Posterior cingulate gyrus (tissue), 11 donors: ENCODE measurements around the gene TFIP11.
"Not testable (repeated sequence)": the region's sequence is repeated elsewhere in the genome, so short reads cannot be mapped to it uniquely, and the experiment has no call there.

ENCODE experiments used
- DNase-seq, 10 donors: peaks; one replicate each; pipeline versions ENCODE4 v3.0.0 to v3.0.0-alpha.2; 2020 to 2021; ENCODE audit warnings: mixed read lengths in 3 of 10
- intact Hi-C: fragments of 100-400 bp; cut with DNase I; formaldehyde crosslinking; loops from one replicate; pipeline ENCODE4 v1.15.1; 2023

The TFIP11 gene

DNA sequence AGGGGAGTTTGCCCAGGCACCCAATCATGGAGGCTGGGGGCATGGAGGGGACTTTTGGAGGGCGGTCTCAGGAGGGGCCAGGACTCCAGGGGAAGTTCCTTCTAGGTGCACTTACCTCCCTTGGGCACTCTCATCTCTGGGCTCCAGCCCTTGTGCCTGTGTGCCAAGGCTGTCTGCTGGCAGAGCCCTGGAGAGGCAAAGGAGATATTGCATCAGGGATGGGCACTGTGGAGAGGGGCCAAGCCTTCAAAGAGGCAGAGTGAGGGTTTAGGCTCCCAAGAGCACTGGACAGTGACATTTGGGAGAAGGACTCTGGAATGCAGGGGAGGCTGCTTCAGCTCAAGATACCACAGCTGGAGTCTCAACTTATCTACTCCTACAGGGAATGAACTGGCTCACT, 32.2 kb upstream of the TFIP11 start:
- intact Hi-C loops, result no loop called here
- DNase-seq, result peak in 2 of 10 donors; percentile 34 to 45

DNA sequence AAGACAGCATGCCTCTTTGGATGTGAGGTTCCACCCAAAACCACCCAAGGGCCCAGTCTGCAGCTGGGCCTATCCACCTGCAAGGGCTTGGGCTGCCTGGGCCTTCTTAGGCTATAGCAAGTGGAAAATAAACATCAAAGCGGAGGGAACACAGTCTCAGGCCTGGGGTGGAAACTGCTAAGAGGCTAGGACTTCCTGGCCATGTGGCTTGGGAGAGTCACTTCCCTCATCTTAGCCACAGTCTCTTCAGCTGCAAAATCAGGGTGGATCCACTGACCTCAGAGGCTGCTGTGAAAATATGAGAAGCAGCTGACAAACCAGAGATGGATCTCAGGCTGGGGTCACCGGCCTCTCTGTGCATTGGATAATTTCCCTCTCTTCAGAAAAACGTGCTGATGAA, 30.6 kb upstream of the TFIP11 start:
- peak in 2 of 10 donors; percentile 31 to 71 for DNase-seq
- intact Hi-C loops, result no loop called here

DNA sequence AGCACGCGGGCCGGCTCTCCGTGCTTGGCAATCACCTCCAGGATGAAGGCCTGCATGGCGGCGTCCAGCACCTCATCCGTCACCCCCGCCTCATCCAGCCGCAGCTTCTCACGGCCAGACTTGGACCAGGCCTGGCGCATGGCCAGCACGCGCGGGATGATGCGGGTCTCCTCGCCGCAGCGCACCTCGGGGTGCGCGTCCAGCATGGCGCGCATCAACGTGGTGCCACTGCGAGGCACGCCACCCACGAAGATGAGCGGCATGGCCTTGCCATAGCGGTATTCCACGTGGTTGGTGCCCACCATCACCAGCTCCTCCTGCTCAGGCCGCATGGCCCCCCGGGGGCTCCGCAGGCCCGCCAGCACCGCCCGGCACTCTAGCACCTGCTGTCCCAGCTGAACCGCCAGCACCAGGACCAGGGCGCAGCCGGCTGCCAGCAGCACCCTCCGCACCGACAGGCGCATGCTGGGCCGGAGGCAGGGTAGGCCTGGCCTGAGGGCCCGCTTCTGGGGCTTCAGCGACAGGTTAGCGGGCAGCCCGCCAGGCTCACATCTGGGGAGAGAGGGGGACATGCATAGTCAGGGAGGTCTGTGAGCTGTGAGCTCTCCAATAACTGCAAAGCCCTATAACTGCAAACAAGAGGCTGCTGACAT, 29.0 kb upstream of the TFIP11 start:
- DNase-seq, result peak in 2 of 10 donors; percentile 64 to 86
- intact Hi-C loops, result no loop called here

DNA sequence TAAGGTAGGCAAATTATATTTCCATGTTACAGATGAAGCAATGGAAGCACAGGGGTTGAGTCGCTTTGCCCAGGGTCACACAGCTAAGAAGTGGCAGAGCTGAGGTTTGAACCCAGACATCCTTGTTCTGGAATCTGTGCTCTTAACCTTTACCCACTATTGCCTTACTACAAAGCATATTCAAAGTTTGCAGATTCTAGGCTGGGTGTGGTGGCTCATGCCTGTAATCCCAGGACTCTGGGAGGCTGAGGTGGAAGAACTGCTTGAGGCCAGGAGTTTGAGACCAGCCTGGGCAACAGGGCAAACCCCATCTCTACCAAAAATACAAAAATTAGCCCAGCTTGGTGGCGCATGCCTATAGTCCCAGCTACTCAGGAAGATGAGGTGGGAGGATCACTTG, 27.8 kb upstream of the TFIP11 start:
- peak in 1 of 10 donors; percentile 1 for DNase-seq
- intact Hi-C loops, result no loop called here

DNA sequence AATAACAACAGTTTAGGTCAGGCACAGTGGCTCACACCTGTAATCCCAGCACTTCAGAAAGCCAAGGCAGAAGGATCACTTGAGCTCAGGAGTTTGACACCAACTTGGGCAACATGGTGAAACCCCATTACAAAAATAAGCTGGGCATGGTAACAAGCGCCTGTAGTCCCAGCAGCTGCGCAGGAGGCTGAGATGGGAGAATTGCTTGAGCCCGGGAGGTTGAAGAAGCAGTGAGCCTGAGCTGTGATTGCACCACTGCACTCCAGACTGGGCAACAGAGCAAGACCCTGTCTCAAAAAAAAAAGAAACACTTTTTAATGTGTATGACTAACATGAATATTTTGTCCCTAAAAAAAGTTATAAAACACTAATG, 24.5 kb upstream of the TFIP11 start:
- peak in 1 of 10 donors; percentile 14 for DNase-seq
- intact Hi-C loops, result no loop called here

DNA sequence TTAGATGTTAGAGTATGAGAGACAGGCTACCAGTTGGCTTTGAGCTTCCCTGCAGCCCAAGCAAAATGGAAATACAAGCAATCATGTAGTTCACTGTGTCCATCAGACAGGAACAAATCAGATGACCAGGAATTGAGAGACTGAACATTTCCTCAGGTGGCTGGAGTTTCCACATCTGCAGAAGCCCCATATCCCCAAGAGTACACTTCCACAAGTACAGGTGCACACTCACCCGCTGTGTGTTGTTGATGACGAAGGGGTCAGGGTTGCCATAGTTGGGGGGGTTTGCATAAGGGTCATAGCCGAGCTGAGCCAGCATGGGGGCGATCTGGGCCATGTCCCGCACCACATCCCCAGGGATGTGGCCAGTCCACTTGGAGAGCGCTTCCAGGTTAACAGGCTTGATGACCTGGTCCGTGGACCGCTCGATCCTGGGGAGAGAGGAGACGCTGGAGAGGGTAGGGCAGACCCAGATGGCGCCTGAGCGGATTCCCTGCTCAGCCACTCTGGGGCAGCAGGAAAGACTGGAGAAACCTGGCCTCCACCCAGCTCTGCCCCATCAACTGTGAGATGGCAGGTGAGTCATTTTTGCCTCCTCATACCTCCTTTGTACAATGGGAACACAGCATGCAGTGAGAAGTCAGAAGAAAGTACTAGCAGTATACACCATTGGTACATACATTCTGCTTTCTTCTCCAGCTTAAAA, 23.9 kb upstream of the TFIP11 start:
- intact Hi-C loops, result no loop called here
- DNase-seq, result peak in 1 of 10 donors; percentile 60

DNA sequence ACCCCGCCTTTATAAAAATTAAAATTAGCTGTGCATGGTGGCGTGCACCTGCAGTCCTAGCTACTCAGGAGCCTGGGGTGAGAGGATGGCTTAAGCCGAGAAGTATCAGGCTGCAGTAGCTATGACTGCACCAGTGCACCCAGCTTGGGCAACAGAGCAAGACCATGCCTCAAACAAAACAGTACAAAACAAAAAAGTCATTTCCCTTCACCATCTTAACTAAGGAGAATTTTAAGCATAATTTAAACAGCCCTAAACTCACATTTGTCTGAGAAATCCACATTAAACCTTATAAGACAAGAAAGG, 23.3 kb upstream of the TFIP11 start:
- peak in 1 of 10 donors; percentile 13 for DNase-seq
- intact Hi-C loops, result no loop called here

DNA sequence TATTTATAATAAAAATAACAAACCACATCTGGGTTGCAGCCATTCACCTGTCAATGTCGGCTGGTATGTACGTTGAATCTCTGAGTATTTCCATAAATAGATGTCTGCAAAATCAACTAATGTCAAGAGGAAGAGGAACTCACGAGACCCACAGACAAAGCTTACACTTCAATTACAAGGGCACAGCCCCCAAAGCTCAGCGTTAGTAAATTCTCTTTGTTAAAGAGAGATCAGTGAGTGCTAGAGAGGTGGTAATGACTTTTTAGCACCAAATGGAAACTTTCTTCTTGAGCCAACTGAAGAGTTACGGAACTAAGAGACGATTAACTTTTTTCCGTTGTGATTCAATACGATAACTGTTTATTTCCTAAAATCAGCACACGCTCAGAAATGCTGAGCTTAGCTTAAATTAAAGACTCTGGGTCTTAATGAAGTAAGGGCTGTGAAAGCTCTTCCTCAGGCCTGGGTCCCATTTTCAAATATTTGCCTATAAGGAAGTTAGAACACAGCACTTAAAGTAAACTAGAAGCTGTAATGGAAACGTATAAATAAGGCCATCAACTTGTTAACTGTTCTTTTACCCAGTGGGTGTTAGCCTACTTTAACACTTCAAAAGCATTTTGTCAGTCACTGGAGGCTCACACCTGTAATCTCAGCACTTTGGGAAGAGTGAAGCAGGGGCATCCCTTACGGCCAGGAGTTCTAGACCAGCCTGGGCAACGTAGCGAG, 22.8 kb upstream of the TFIP11 start:
- DNase-seq, result no peak
- intact Hi-C loops, result no loop called here

DNA sequence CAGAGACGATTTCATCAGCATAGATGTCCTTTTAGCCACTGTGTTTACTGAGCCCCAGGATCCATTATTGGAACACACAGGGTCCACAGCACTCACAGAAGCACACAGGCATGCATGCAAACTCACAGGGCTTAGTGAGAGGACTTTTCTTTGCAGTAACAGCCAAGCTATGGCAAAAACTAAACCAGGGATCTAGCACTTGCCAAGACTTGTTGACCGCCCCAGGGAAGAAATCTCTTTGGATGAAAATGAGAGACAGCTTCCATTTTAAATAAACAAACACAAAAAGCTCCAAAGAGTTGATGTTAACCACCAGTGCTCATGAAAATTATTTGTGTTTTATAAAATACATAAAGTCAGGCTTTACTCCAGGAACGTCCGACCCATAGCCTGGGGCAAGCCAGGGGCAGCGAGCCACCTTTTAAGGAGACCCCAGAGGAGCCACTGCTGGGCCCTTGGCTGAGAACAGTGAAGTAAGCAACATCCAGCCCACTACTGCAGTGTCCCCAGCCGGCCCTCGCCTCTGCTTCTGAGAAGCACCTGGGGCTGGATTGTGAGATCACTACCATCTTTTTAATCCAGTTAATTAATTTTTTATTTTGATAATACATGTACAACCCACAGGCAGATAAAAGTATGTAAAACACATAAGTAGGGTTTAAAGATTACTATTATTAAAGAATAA, 22.0 kb upstream of the TFIP11 start:
- peak in 2 of 10 donors; percentile 63 to 64 for DNase-seq
- intact Hi-C loops, result no loop called here

DNA sequence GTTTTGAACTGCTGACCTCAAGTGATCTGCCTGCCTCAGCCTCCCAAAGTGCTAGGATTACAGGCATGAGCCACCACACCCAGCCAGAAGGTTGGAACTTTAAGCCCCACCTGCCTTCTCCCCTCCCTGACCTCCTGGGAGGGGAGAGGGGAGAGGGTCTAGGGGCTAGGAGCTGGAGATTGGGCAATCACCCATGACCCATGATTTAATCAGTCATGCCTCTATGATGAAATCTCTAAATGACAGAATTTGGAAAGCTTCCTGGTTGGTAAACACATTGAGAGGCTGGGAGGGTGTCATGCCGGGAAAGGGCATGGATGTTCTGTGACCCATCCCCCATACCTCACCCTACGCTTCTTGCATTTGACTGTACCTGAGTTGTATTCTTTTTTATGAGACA, 17.1 kb upstream of the TFIP11 start:
- peak in 1 of 10 donors; percentile 43 for DNase-seq
- intact Hi-C loops, result no loop called here

DNA sequence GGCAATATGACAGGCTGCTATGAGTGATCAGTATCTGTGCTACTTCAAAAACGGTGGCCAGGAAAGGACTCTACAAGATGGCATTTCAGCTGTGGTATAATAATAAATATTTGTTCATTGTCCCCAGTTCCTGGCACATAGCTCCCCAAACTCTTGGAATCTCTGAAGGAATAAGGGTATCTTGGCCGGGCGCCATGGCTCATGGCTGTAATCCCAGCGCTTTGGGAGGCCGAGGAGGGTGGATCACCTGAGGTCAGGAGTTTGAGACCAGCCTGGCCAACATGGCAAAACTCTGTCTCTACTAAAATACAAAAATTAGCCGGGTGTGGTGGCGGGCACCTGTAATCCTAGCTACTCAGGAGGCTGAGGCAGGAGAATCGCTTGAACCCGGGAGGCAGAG, 16.2 kb upstream of the TFIP11 start:
- peak in 1 of 10 donors; percentile 66 for DNase-seq
- intact Hi-C loops, result not testable (repeated sequence)

DNA sequence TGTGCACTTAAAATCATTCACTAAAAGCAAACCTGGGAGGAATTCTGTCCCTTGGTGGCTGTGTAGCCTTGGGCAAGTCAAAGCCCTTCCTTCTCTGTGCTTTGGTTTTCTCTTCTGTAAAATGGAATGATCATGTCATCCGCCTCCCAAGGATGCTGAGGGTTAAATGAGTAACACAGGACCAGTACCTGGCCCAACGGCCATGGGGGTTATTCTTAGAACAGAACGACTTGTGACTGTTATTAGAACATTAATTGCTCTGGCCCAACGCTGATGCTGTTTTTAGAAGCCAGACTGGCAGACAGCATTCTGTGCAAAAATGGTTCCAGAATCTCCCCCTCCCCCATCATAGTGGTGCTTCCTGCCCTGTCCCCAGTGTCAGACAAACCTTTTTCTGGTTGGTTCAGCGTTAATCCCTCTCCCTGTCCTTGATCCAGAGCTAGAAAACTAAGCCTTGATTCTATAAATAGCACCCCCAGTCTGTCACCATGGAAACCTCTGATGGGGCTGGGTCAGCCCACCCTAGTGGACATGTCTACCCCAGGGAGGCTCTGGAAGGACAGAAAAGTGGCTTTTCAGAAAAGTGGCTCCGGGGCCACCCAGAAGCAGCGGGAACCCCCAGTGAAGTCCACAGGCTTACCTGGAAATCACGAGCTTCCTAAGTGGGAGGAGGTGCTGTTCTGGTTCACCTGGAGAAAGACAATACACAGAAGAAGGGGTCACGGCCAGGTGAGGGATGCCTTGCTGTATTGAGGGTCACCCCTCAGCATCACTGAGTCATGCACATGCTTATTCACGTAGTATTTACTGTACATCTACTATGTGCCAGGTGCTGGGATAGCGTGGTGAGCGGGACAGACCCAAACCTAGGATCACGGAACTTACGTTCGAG, 15.5 kb upstream of the TFIP11 start:
- DNase-seq, result peak in 1 of 10 donors; percentile 27
- intact Hi-C loops, result no loop called here

DNA sequence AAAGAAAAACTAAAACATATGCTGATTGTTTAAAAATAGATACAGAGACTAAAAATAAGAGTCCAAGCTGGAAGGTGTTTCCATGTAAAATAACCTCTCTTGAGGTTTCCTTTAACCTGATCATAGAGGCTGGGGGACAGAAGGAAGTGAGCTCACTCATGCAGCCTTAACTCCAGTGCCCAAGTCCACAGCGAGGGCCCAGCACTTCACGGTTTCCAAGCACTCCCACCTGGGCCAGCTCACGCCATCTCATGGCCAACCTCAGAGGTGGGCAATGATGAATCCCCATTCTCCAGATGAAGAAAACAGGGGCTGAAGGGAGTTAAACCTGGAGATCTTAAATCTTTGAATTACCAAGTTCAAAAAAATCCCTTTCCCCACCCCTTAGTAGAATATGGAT, 14.9 kb upstream of the TFIP11 start:
- peak in 1 of 10 donors; percentile 38 for DNase-seq
- intact Hi-C loops, result no loop called here

DNA sequence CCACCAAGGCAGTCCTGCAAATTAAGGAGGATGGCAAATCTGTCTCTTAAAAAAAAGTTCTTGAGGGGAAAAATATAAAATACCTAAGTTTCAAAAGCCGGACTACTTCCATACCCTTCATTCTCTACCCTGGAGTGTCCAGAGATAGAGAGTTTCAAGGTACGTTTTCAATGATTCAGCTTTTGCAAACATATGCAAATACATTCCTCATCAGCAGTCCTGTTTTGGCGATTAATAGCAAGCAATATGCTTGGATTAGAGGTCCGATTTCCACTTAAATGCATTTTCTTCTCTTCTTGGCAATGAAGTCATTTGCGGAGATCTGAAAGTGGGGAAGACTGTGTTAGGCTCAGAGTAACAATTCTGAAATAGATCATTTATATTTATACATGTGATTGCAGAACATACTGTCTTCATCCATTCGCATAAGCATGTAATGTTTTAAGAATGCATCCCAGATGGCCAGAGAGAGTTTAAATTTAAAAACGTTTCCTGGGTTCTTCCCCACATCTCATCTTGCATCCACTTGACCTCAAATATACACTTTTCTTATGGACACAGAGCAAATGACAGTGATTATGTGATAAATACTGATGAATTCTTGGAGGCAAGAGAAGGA, 13.8 kb upstream of the TFIP11 start:
- intact Hi-C loops, result no loop called here
- DNase-seq, result no peak

DNA sequence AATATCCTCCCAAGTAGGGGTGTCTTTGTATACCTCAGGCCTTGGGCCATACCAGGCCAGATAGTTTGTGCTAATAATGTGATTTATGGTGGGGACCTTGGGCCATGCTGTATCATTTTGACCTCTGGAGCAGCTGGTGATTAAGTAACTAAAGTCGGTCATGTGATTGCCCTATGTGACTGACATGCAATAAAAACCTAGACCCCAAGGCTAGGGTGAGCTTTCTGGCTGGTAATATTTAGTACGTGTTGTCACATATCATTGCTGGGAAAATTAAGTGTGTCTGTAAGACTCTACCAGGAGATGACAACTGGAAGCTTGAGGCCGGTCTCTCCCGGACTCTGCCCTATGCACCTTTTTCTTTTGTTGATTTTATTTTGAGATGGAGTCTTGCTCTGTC, 12.6 kb upstream of the TFIP11 start:
- DNase-seq, result no peak
- intact Hi-C loops, result no loop called here

DNA sequence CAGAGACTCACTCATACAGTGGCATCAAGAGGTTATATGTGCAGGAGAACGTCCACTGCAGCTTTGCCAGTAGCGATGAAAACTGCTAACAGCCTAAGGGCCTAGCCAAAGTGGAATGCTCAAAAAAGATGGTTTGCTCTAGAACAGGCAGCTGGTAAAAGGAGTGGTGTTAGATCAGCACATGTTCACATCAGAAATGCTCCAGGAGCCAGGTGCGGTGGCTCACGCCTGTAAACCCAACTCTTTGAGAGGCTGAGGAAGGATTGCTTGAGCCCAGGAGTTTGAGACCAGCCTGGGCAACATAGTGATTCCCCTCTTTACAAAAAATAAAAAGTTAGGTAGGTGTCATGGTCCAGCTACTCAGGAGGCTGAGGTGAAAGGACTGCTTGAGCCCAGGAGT, 10.3 kb upstream of the TFIP11 start:
- DNase-seq, result peak in 3 of 10 donors; percentile 19 to 73 (median 66)
- intact Hi-C loops, result no loop called here

DNA sequence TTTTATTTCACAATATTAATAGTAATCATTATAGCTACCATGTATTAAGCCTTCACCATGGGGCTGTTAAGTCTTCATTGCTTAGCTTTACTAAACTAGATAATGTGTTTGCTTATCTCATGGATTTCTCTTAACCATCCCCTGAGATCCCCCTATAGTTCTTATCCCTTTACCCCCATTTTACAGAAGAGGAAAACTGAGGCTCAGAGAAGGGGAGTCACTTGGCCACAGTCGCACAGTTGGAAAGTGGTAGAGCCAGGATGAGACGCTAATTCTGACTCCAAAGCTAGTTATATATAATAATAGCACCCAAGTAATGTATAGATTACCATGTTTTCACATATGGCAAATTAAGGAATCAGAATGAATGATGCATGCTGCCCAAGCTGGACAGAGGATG, 9.7 kb upstream of the TFIP11 start:
- DNase-seq, result peak in 1 of 10 donors; percentile 14
- intact Hi-C loops, result no loop called here

DNA sequence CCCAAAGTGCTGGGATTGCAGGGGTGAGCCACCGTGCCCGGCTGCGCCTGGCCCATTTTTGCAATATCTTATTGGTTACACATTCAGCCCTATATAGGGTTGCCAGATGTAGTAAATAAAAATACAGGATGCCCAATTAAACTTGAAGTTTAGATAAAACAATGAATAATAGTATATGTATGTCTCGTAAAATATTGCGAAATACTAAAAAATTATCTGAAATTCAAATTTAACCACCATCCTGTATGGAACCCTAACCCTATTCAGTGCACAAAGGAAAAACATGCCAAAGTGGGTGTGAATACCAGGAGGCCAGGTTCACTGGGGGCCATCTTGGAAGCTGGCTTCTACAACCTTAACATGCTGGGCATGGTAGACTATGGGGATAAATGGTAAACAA, 5.2 kb upstream of the TFIP11 start:
- intact Hi-C loops, result no loop called here

DNA sequence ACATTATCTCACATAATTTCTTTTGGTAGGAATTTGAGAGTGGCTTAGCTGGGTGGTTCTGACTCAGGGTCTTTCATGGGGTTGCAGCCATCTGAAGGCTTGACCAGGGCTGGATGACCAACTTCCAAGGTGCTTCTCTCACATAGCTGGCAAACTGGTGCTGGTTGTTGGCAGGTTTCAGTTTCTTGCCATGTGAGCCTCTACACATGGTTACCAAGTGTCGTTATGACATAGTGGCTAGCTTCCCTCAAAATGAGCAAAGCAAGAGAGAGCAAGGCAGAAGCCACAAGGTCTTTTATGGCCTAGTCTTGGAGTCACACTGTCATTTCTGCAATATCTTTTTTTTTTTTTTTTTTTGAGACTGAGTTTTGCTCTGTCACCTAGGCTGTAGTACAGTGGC, 4.2 kb upstream of the TFIP11 start:
- DNase-seq, result no peak
- intact Hi-C loops, result no loop called here

More for the DNA sequence above, 5.2 kb upstream of the TFIP11 start:
- DNase-seq, result no peak

DNA sequence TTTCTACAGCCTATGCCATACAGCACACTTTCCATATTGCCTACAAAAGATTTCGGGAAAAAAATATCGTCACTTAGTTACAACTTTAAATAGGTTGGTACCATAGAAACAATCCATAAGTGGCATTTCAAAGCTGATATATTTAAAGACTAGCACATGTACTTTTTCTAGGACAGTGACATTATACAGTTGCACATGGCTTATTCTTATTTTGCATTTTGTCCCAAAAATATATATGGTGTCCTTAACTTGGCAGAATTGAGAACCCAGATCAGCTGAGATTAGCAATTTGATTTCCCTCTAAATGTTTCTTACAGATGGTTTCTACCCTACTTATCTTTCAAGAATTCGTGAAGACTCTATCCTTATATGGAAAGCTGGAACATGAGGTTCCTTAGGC, 3.7 kb upstream of the TFIP11 start:
- intact Hi-C loops, result no loop called here
- DNase-seq, result no peak
